Measurements from ENCODE around the gene LATS2.

GRCh38 chr13:20991741-20992520, 69.5 kb downstream of the LATS2 start:
- TF ChIP-seq CTCF (IDR thresholded peaks at IDR 0.05; ENCODE audit: control extremely low read depth in 1 of 3, insufficient read depth in 1 of 3, low read depth in 1 of 3, low read length in 3 of 3) (no peak), JUND (IDR thresholded peaks at IDR 0.05; ENCODE audit: low read length) (no peak), EP300 (IDR thresholded peaks at IDR 0.05; ENCODE audit: borderline replicate concordance in 1 of 2, low read depth in 2 of 2, low read length in 2 of 2) (no peak), GTF2F1 (IDR thresholded peaks at IDR 0.05; ENCODE audit: borderline replicate concordance, low read depth, low read length) (no peak), CREB1 (IDR thresholded peaks at IDR 0.05) (no peak), POLR2AphosphoS5 (IDR thresholded peaks at IDR 0.05; ENCODE audit: low read depth, low read length) (no peak), ATF2 (IDR thresholded peaks at IDR 0.05; ENCODE audit: low read length) (no peak), TAF1 (IDR thresholded peaks at IDR 0.05; ENCODE audit: low read depth, low read length) (no peak), RXRA (IDR thresholded peaks at IDR 0.05; ENCODE audit: insufficient read depth, low read depth, low read length) (no peak)
